HepG2 (cell line): ENCODE measurements around the gene NCOA5. TPM values are rescaled to one million over a fixed set of nuclear protein-coding genes. Genes with fewer than 3 reads are reported as not detected.

Source experiments
- BCL6 ChIP-seq: IDR thresholded peaks from 2 replicates; pipeline ENCODE4 v1.6.1; 2016; ENCODE audit warnings: missing genetic modification reagents, missing compliant biosample characterization
- CTCF ChIP-seq: sonication (generic); formaldehyde crosslinking; IDR thresholded peaks from 2 replicates; pipeline ENCODE4 v1.5.0; 2020; ENCODE audit warnings: mild to moderate bottlenecking, missing genetic modification reagents, moderate library complexity
- FOXC1 ChIP-seq: sonication (generic); formaldehyde crosslinking; IDR thresholded peaks from 2 replicates; pipeline ENCODE4 v1.8.0; 2022; ENCODE audit warnings: mild to moderate bottlenecking, missing genetic modification reagents, borderline replicate concordance
- HOXA5 ChIP-seq: sonication (generic); formaldehyde crosslinking; IDR thresholded peaks from 2 replicates; pipeline ENCODE4 v1.4.0; 2020; ENCODE audit warnings: missing genetic modification reagents
- HOXA7 ChIP-seq: sonication (generic); formaldehyde crosslinking; IDR thresholded peaks from 2 replicates; pipeline ENCODE4 v1.8.1; 2022; ENCODE audit warnings: mild to moderate bottlenecking, missing genetic modification reagents, moderate library complexity
- MIER2 ChIP-seq: IDR thresholded peaks from 2 replicates; pipeline ENCODE4 v1.6.1; 2016; ENCODE audit warnings: missing biosample characterization, missing genetic modification reagents
- MTA1 ChIP-seq: sonication (generic); formaldehyde crosslinking; IDR thresholded peaks from 2 replicates; pipeline ENCODE4 v1.4.0; 2020; ENCODE audit warnings: missing genetic modification reagents, mild to moderate bottlenecking, borderline replicate concordance
- NCOA5 ChIP-seq: sonication (generic); formaldehyde crosslinking; IDR thresholded peaks from 2 replicates; pipeline ENCODE4 v1.4.0; 2020; ENCODE audit warnings: missing genetic modification reagents
- PBX3 ChIP-seq: sonication (generic); formaldehyde crosslinking; IDR thresholded peaks from 2 replicates; pipeline ENCODE4 v1.8.1; 2023; ENCODE audit warnings: missing genetic modification reagents, inconsistent platforms, borderline replicate concordance
- PHF20 ChIP-seq: sonication (generic); formaldehyde crosslinking; IDR thresholded peaks from 2 replicates; pipeline ENCODE4 v1.5.0; 2020; ENCODE audit warnings: mild to moderate bottlenecking, missing genetic modification reagents
- PITX1 ChIP-seq: sonication (generic); formaldehyde crosslinking; IDR thresholded peaks from 2 replicates; pipeline ENCODE4 v1.5.1; 2020; ENCODE audit warnings: mild to moderate bottlenecking, missing genetic modification reagents
- RCOR2 ChIP-seq: IDR thresholded peaks from 2 replicates; pipeline ENCODE4 v1.6.1; 2016; ENCODE audit warnings: missing biosample characterization, missing genetic modification reagents
- SMARCE1 ChIP-seq: fragments of 450-650 bp; IDR thresholded peaks from 2 replicates; pipeline ENCODE4 v1.6.1; 2017; ENCODE audit warnings: borderline replicate concordance
- TGIF2 ChIP-seq: IDR thresholded peaks from 2 replicates; pipeline ENCODE4 v1.6.1; 2016; ENCODE audit warnings: control low read depth, missing compliant biosample characterization
- ZBTB8A ChIP-seq: sonication (generic); formaldehyde crosslinking; IDR thresholded peaks from 2 replicates; pipeline ENCODE4 v1.4.0; 2020; ENCODE audit warnings: mild to moderate bottlenecking, low read depth, missing genetic modification reagents, borderline replicate concordance
- ZFY ChIP-seq: sonication (generic); formaldehyde crosslinking; IDR thresholded peaks from 2 replicates; pipeline ENCODE4 v1.4.0; 2020; ENCODE audit warnings: missing genetic modification reagents
- ZNF143 ChIP-seq: sonication (generic); formaldehyde crosslinking; IDR thresholded peaks from 2 replicates; pipeline ENCODE4 v1.4.0; 2020; ENCODE audit warnings: missing genetic modification reagents
- ZNF7 ChIP-seq: IDR thresholded peaks from 2 replicates; pipeline ENCODE4 v1.6.1; 2016; ENCODE audit warnings: missing biosample characterization, missing genetic modification reagents
- ZNF720 ChIP-seq: sonication (generic); formaldehyde crosslinking; IDR thresholded peaks from 2 replicates; pipeline ENCODE4 v1.4.0; 2020; ENCODE audit warnings: missing genetic modification reagents
- ZNF790 ChIP-seq: sonication (generic); formaldehyde crosslinking; IDR thresholded peaks from 2 replicates; pipeline ENCODE4 v1.8.0; 2022; ENCODE audit warnings: missing genetic modification reagents, mild to moderate bottlenecking, borderline replicate concordance
- ZNF816 ChIP-seq: sonication (generic); formaldehyde crosslinking; IDR thresholded peaks from 2 replicates; pipeline ENCODE4 v1.8.0; 2022; ENCODE audit warnings: missing genetic modification reagents, mild to moderate bottlenecking, borderline replicate concordance
- ZNF83 ChIP-seq: sonication (generic); formaldehyde crosslinking; IDR thresholded peaks from 2 replicates; pipeline ENCODE4 v1.4.0; 2020; ENCODE audit warnings: missing genetic modification reagents, mild to moderate bottlenecking, borderline replicate concordance
- ZSCAN30 ChIP-seq: sonication (generic); formaldehyde crosslinking; IDR thresholded peaks from 2 replicates; pipeline ENCODE4 v1.5.0; 2020; ENCODE audit warnings: mild to moderate bottlenecking, missing genetic modification reagents
- ZSCAN9 ChIP-seq: IDR thresholded peaks from 2 replicates; pipeline ENCODE4 v1.6.1; 2016; ENCODE audit warnings: borderline replicate concordance
- polyA plus RNA-seq, 8 experiments: library from polyadenylated mRNA; depleted of rRNA in 3 of 8; stranded (reverse) in 7 of 8; unstranded in 1 of 8; fragments of >200 nt; fragmentation: Illumina TruSeq in 4 of 8; extraction: Trizol in 4 of 8; gene quantifications; 2 replicates each; pipeline versions ENCODE4 v1.2.1 to v1.2.3, GENCODE V29; 2011 to 2016; ENCODE audit warnings: low read depth in 4 of 8, missing spikeins in 1 of 8, mixed read lengths in 1 of 8; ENCODE audit not compliant: insufficient read depth in 1 of 8
- total RNA-seq, 5 experiments: library from RNA; depleted of rRNA; stranded (reverse); fragments of >200 nt; fragmentation: Illumina TruSeq; extraction: Trizol; gene quantifications; 2 replicates each; pipeline ENCODE4 v1.2.3, GENCODE V29; 2016; ENCODE audit warnings: low read depth in 1 of 5
- TF ChIP-seq, protein P1 (sequence below): sonication (generic); formaldehyde crosslinking; IDR thresholded peaks from 2 replicates; pipeline ENCODE4 v1.4.0; 2020; ENCODE audit warnings: mild to moderate bottlenecking, low read depth, missing genetic modification reagents
- TF ChIP-seq, protein P2 (sequence below): IDR thresholded peaks from 2 replicates; pipeline ENCODE4 v1.6.1; 2016; ENCODE audit warnings: low read depth

The NCOA5 gene
- total and polyA plus RNA-seq, 2 of the 13 experiments (the other 11 are each of a cell fraction or from before 2014, with no cell fraction given) = 16.5 to 28.4 TPM

DNA sequence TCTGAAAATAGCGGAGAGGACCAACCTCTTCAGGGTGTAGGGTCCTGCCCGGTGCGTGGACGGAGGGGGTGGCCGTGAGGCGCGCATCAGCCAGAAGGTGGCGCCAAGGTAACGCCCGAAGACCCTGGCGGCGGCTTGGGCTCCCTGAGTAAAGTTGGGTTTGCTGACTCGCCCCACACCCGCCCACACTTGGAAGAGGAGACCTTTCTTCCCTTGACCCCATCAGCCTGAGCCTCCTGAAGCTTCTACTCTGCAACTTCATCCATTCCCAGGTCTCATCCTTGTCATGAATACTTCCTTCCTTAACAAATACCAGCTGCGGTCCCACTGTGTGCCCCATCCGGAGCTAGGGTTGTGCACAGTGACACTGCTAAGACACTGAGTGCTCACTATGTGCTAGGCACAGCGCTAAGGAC, 43.0 kb upstream of the NCOA5 start (continued):
- TF ChIP-seq ZSCAN30 (CRISPR knock-in tag) = no peak
- peak; percentile 55; the same call in 1 of the 2 replicates for TF ChIP-seq ZNF7 (CRISPR knock-in tag)
- no peak for TF ChIP-seq HOXA7 (CRISPR knock-in tag)
- no peak for TF ChIP-seq ZFY (CRISPR knock-in tag)
- 0 out of 2 replicates have a peak, but pooled peaks have one; percentile 23 for TF ChIP-seq PHF20 (CRISPR knock-in tag)
- TF ChIP-seq MTA1 = no peak
- TF ChIP-seq ZBTB8A (CRISPR knock-in tag) = no peak
- TF ChIP-seq NCOA5 = no peak
- TF ChIP-seq ZNF816 (CRISPR knock-in tag) = no peak
- TF ChIP-seq, protein P1, sequence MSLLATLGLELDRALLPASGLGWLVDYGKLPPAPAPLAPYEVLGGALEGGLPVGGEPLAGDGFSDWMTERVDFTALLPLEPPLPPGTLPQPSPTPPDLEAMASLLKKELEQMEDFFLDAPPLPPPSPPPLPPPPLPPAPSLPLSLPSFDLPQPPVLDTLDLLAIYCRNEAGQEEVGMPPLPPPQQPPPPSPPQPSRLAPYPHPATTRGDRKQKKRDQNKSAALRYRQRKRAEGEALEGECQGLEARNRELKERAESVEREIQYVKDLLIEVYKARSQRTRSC = no peak
- no peak for TF ChIP-seq ZNF790 (CRISPR knock-in tag)
- TF ChIP-seq SMARCE1 = no peak
- TF ChIP-seq PBX3 (CRISPR knock-in tag) = no peak
- TF ChIP-seq PITX1 (CRISPR knock-in tag) = 0 out of 2 replicates have a peak, but pooled peaks have one; percentile 49
- TF ChIP-seq HOXA5 (CRISPR knock-in tag) = 0 out of 2 replicates have a peak, but pooled peaks have one; percentile 25
- no peak for TF ChIP-seq BCL6
- peak; percentile 97 for TF ChIP-seq CTCF
- no peak for TF ChIP-seq ZNF83 (CRISPR knock-in tag)
- TF ChIP-seq RCOR2 (CRISPR knock-in tag) = no peak
- TF ChIP-seq, protein P2, sequence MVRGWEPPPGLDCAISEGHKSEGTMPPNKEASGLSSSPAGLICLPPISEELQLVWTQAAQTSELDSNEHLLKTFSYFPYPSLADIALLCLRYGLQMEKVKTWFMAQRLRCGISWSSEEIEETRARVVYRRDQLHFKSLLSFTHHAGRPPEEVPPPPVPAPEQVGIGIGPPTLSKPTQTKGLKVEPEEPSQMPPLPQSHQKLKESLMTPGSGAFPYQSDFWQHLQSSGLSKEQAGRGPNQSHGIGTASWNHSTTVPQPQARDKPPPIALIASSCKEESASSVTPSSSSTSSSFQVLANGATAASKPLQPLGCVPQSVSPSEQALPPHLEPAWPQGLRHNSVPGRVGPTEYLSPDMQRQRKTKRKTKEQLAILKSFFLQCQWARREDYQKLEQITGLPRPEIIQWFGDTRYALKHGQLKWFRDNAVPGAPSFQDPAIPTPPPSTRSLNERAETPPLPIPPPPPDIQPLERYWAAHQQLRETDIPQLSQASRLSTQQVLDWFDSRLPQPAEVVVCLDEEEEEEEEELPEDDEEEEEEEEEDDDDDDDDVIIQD = no peak
- TF ChIP-seq TGIF2 = peak; percentile 72; the same call in 1 of the 2 replicates
- TF ChIP-seq MIER2 (CRISPR knock-in tag) = no peak
- no peak for TF ChIP-seq ZNF720 (CRISPR knock-in tag)
- no peak for TF ChIP-seq ZNF143
- TF ChIP-seq ZSCAN9 (CRISPR knock-in tag) = no peak
- peak; percentile 63; the same call in 1 of the 2 replicates for TF ChIP-seq FOXC1 (CRISPR knock-in tag)
